Gastrocnemius medialis (tissue), 4 donors: ENCODE results near the gene VSTM1. TPM values are rescaled to one million over a fixed set of nuclear protein-coding genes. Genes with fewer than 3 reads are reported as not detected.
A peak's percentile ranks its signal among the peaks of the same experiment; 100 is the strongest.

Experiments
- ATAC-seq, 2 donors: fragments of 150-250 bp; one replicate each; pipeline ENCODE4 v1.9.1; 2016
- DNase-seq, 2 donors: peaks; one replicate each; pipeline ENCODE4 v3.0.0-alpha.2; 2019
- H3K27ac ChIP-seq, 4 donors: fragments of 200-600 bp; sonication (generic); 1 replicate in 1 of 4; 2 replicates in 3 of 4; pipeline ENCODE4 v1.5.1; 2016 to 2018; ENCODE audit warnings: mild to moderate bottlenecking in 2 of 4, moderate library complexity in 1 of 4
- H3K27me3 ChIP-seq, 3 donors: fragments of 200-600 bp; sonication (generic) in 2 of 3; 1 replicate in 1 of 3; 2 replicates in 2 of 3; pipeline versions ENCODE4 v1.5.1 to v1.6.0; 2016 to 2019; ENCODE audit warnings: mild to moderate bottlenecking in 1 of 3, moderate library complexity in 1 of 3
- H3K36me3 ChIP-seq, 2 donors: fragments of 200-600 bp; sonication (generic) in 1 of 2; one replicate each; pipeline ENCODE4 v1.5.1; 2017 to 2018
- H3K4me1 ChIP-seq, 2 donors: fragments of 200-600 bp; sonication (generic) in 1 of 2; one replicate each; pipeline ENCODE4 v1.5.1; 2016 to 2017; ENCODE audit warnings: mild to moderate bottlenecking in 2 of 2
- H3K4me3 ChIP-seq, 4 donors: fragments of 200-600 bp; sonication (generic) in 3 of 4; 1 replicate in 1 of 4; 2 replicates in 3 of 4; pipeline ENCODE4 v1.5.1; 2016 to 2019; ENCODE audit warnings: mild to moderate bottlenecking in 2 of 4
- H3K9me3 ChIP-seq, 3 donors: fragments of 200-600 bp; sonication (generic) in 2 of 3; 1 replicate in 1 of 3; 2 replicates in 2 of 3; pipeline ENCODE4 v1.5.1; 2016 to 2019
- CTCF ChIP-seq, 5 experiments: fragments of 450-650 bp in 3 of 5; fragments of 200-600 bp in 2 of 5; sonication (generic) in 2 of 5; IDR thresholded peaks in 4 of 5; conservative IDR thresholded peaks in 1 of 5; 1 replicate in 4 of 5; 2 replicates in 1 of 5; pipeline ENCODE4 v1.5.1; 2016 to 2019; ENCODE audit warnings: antibody characterized with exemption in 5 of 5, mild to moderate bottlenecking in 3 of 5, moderate library complexity in 3 of 5
- POLR2A ChIP-seq, 2 donors: fragments of 450-650 bp; IDR thresholded peaks; one replicate each; pipeline ENCODE4 v1.6.1; 2017; ENCODE audit warnings: antibody characterized with exemption in 2 of 2, mild to moderate bottlenecking in 2 of 2, moderate library complexity in 2 of 2
- in situ Hi-C, 4 donors: fragments of 200-750 bp; cut with MboI; loops; one replicate each; pipeline versions ENCODE4 v1.15.0 to v1.8.0; 2017; ENCODE audit warnings: low sequenced_read_pairs in 4 of 4
- intact Hi-C: fragments of 100-400 bp; cut with DNase I; formaldehyde crosslinking; loops from one replicate; pipeline ENCODE4 v1.15.1; 2023; ENCODE audit warnings: low total_unique reads
- total RNA-seq, 4 donors: library from RNA; depleted of rRNA; stranded (reverse); fragments of >200 nt; gene quantifications; one replicate each; pipeline versions ENCODE4 v1.1.0 to v1.2.3, GENCODE V29; 2016

VSTM1 gene
- total RNA-seq, 4 donors from 2014 or later = not detected

- ATAC-seq (no peak), DNase-seq (no peak)
- TF ChIP-seq POLR2A (IDR thresholded peaks at IDR 0.05) (no peak), CTCF (IDR thresholded peaks at IDR 0.05 in 4 of 5, conservative IDR thresholded peaks at IDR 0.05 in 1 of 5) (no peak)
- Histone ChIP-seq H3K36me3 (peaks cover 0 to 15% of the 10 kb centered on the region in 2 donors), H3K9me3 (no peaks in the 10 kb centered on the region), H3K27ac (no peak overlapping the region), H3K4me3 (no peak overlapping the region), H3K27me3 (no peaks in the 10 kb centered on the region), H3K4me1 (no peaks in the 10 kb centered on the region)
- in situ Hi-C loops (no loop called here), intact Hi-C loops (no loop called here)
These were observed 62.2 kb downstream of the VSTM1 start for GRCh38 chr19:54001496-54001895.

- no peak for TF ChIP-seq POLR2A (IDR thresholded peaks at IDR 0.05)
- no peak for TF ChIP-seq CTCF (IDR thresholded peaks at IDR 0.05 in 4 of 5, conservative IDR thresholded peaks at IDR 0.05 in 1 of 5)
- Histone ChIP-seq H3K9me3 (no peaks in the 10 kb centered on the region), H3K27ac (no peak overlapping the region), H3K4me3 (no peak overlapping the region), H3K27me3 (no peaks in the 10 kb centered on the region), H3K4me1 (peaks cover 1 to 2% of the 10 kb centered on the region in 2 donors), H3K36me3 (peaks cover 0 to 15% of the 10 kb centered on the region in 2 donors)
- DNase-seq = no peak
- in situ Hi-C loops = no loop called here
- ATAC-seq = no peak
- intact Hi-C loops = no loop called here
These were observed 64.0 kb downstream of the VSTM1 start for GRCh38 chr19:53999694-54000093.

- H3K4me1 ChIP-seq = peaks cover 10 to 16% of the 10 kb centered on the region in 2 donors
- H3K9me3 ChIP-seq = no peaks in the 10 kb centered on the region
- H3K4me3 ChIP-seq = no peak overlapping the region
- peaks cover 0 to 7% of the 10 kb centered on the region in 2 donors for H3K36me3 ChIP-seq
- DNase-seq (no peak), ATAC-seq (no peak)
- no peaks in the 10 kb centered on the region for H3K27me3 ChIP-seq
- no peak overlapping the region for H3K27ac ChIP-seq
- in situ Hi-C loops (no loop called here), intact Hi-C loops (no loop called here)
- no peak for TF ChIP-seq POLR2A (IDR thresholded peaks at IDR 0.05)
- TF ChIP-seq CTCF (IDR thresholded peaks at IDR 0.05 in 4 of 5, conservative IDR thresholded peaks at IDR 0.05 in 1 of 5) = no peak
These were observed 65.5 kb downstream of the VSTM1 start for GRCh38 chr19:53998223-53998622.

- TF ChIP-seq POLR2A (IDR thresholded peaks at IDR 0.05) (no peak), CTCF (IDR thresholded peaks at IDR 0.05 in 4 of 5, conservative IDR thresholded peaks at IDR 0.05 in 1 of 5) (no peak)
- in situ Hi-C loops (no loop called here), intact Hi-C loops (no loop called here)
- peaks cover 23 to 28% of the 10 kb centered on the region in 2 donors for H3K4me1 ChIP-seq
- H3K9me3 ChIP-seq = no peaks in the 10 kb centered on the region
- H3K36me3 ChIP-seq = no peaks in the 10 kb centered on the region
- ATAC-seq = no peak
- H3K27me3 ChIP-seq = no peaks in the 10 kb centered on the region
- peak overlapping the region in 2 of 4 donors; percentile 97 to 98 for H3K27ac ChIP-seq
- DNase-seq = no peak
- no peak overlapping the region for H3K4me3 ChIP-seq
These were observed 68.9 kb downstream of the VSTM1 start for GRCh38 chr19:53994811-53995210.

GRCh38 chr19:53993448-53993847 lies 70.2 kb downstream of the VSTM1 start:
- intact Hi-C loops = no loop called here
- DNase-seq (no peak), ATAC-seq (no peak)
- no peaks in the 10 kb centered on the region for H3K9me3 ChIP-seq
- no peak for TF ChIP-seq CTCF (IDR thresholded peaks at IDR 0.05 in 4 of 5, conservative IDR thresholded peaks at IDR 0.05 in 1 of 5)
- TF ChIP-seq POLR2A (IDR thresholded peaks at IDR 0.05) = no peak
- peak overlapping the region; percentile 43 to 77 (median 68) for H3K4me3 ChIP-seq
- peaks cover 24 to 31% of the 10 kb centered on the region in 2 donors for H3K4me1 ChIP-seq
- no peaks in the 10 kb centered on the region for H3K27me3 ChIP-seq
- in situ Hi-C loops = no loop called here
- H3K36me3 ChIP-seq = no peaks in the 10 kb centered on the region
- peak overlapping the region; percentile 92 to 98 (median 96) for H3K27ac ChIP-seq
